HG02763 (cell line): ENCODE data around the gene SLC25A10.
"Not testable (repeated sequence)": the region's sequence is repeated elsewhere in the genome, so short reads cannot be mapped to it uniquely, and the experiment has no call there.

Experiments used
- ATAC-seq: cut with Tn5 transposase; IDR thresholded peaks from one replicate; pipeline ENCODE4 v1.9.1; 2021; ENCODE audit warnings: mild to moderate bottlenecking, moderate library complexity; ENCODE audit not compliant: unreplicated experiment

Gene SLC25A10

GRCh38 chr17:81719410-81720266, 7.6 kb downstream of the SLC25A10 start:
- no peak for ATAC-seq

- no peak for ATAC-seq
Observed at GRCh38 chr17:81720267-81721071, 8.4 kb downstream of the SLC25A10 start.

- ATAC-seq: no peak
Observed at GRCh38 chr17:81722184-81723120, 10.4 kb downstream of the SLC25A10 start.

GRCh38 chr17:81723651-81724209, 11.6 kb downstream of the SLC25A10 start:
- no peak for ATAC-seq

- ATAC-seq: no peak
Observed at GRCh38 chr17:81725439-81725838, 13.4 kb downstream of the SLC25A10 start.

- no peak for ATAC-seq
Observed at GRCh38 chr17:81726004-81726403, 13.9 kb downstream of the SLC25A10 start.

- ATAC-seq: no peak
Observed at GRCh38 chr17:81727324-81728031, 15.4 kb downstream of the SLC25A10 start.

GRCh38 chr17:81733507-81734404, 21.7 kb downstream of the SLC25A10 start:
- no peak for ATAC-seq

GRCh38 chr17:81734405-81735263, 22.6 kb downstream of the SLC25A10 start:
- no peak for ATAC-seq

- no peak for ATAC-seq
Observed at GRCh38 chr17:81735264-81736102, 23.4 kb downstream of the SLC25A10 start.

GRCh38 chr17:81737947-81738800, 26.1 kb downstream of the SLC25A10 start:
- no peak for ATAC-seq

GRCh38 chr17:81738801-81739393, 26.8 kb downstream of the SLC25A10 start:
- no peak for ATAC-seq

- ATAC-seq: not testable (repeated sequence)
Observed at GRCh38 chr17:81739593-81739992, 27.5 kb downstream of the SLC25A10 start.

- ATAC-seq: no peak
Observed at GRCh38 chr17:81740395-81740961, 28.4 kb downstream of the SLC25A10 start.

- ATAC-seq: no peak
Observed at GRCh38 chr17:81741049-81741593, 29.0 kb downstream of the SLC25A10 start.
